ENCODE data around the gene SH2B2. TPM values are rescaled to one million over a fixed set of nuclear protein-coding genes. Genes with fewer than 3 reads are reported as not detected.

Gene SH2B2
- total RNA-seq, 1 experiment from 2014 or later = 8.8 TPM

- Histone ChIP-seq H3K27me3 (ENCODE audit: low read length) (no peaks in the 10 kb centered on the region), H3F3A (ENCODE audit: low read length, unreplicated experiment) (no peaks in the 10 kb centered on the region), H3K4me1 (ENCODE audit: insufficient read depth, low read length) (no peaks in the 10 kb centered on the region), H3K9ac (ENCODE audit: low read length) (no peak overlapping the region), H4K20me1 (ENCODE audit: low read length) (no peaks in the 10 kb centered on the region), H2AFZ (ENCODE audit: low read length) (no peak overlapping the region), H3K9me2 (replicated peaks; ENCODE audit: low read length) (no peaks in the 10 kb centered on the region), H3K79me2 (ENCODE audit: low read length) (no peaks in the 10 kb centered on the region), H3K27ac (ENCODE audit: low read length) (no peak overlapping the region), H3K4me2 (ENCODE audit: low read length) (no peak overlapping the region), H3K9me3 (ENCODE audit: low read length) (no peaks in the 10 kb centered on the region), H3K4me3 (ENCODE audit: low read length) (no peak overlapping the region), H3K36me3 (ENCODE audit: low read depth, low read length) (no peaks in the 10 kb centered on the region)
- intact Hi-C loops (cut with micrococcal nuclease) = no loop called here
- ATAC-seq (no peak), DNase-seq (no peak)
- no TSS peak for BruUV-seq (replicated peaks)
- no peak for TF ChIP-seq CTCF (conservative IDR thresholded peaks at IDR 0.05; ENCODE audit: low read depth, low read length)
- no peak for TF ChIP-seq EZH2 (IDR thresholded peaks at IDR 0.05; ENCODE audit: low read length, unreplicated experiment)
- TF ChIP-seq EZH2phosphoT487 (IDR thresholded peaks at IDR 0.05; ENCODE audit: borderline replicate concordance, low read length) = no peak
- POLR2A ChIA-PET (ENCODE audit: unreplicated experiment) = no interaction called here
- CTCF ChIA-PET = no interaction called here
Observed at GRCh38 chr7:102254521-102254920, 32.1 kb upstream of the SH2B2 start.

DNA sequence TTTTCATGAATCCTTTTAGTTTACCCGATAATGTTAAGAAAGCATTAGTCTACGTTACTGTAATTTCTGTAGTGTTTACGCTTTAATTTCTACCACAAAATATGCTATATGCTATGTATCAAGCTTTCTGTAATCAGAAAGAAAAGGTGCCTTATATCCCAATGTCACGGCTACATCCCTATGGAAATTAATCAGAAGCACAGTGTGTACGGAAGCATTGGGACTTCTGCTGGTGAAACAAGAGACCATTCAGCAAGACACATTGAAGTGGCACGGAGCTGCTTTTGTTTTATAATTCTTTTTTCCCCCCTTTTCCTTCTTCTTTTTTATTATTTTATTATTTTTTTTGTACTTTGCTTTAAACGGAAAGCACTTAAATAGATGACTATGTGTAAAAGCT lies 31.2 kb upstream of the SH2B2 start:
- no peak overlapping the region for H3K9ac ChIP-seq (ENCODE audit: low read length)
- no TSS peak for BruUV-seq (replicated peaks)
- no peaks in the 10 kb centered on the region for H4K20me1 ChIP-seq (ENCODE audit: low read length)
- H3K27ac ChIP-seq (ENCODE audit: low read length) = no peak overlapping the region
- no peak for ATAC-seq
- ChIA-PET POLR2A (ENCODE audit: unreplicated experiment) (interaction anchor here (0.6 kb wide), 1 partner anchor 157 kb away, joined by 5 read pairs; no protein-coding TSS in a partner anchor), CTCF (no interaction called here)
- H3K4me3 ChIP-seq (ENCODE audit: low read length) = no peak overlapping the region
- H3K4me1 ChIP-seq (ENCODE audit: insufficient read depth, low read length) = no peaks in the 10 kb centered on the region
- intact Hi-C loops (cut with micrococcal nuclease) = no loop called here
- H3K36me3 ChIP-seq (ENCODE audit: low read depth, low read length) = no peaks in the 10 kb centered on the region
- H3K4me2 ChIP-seq (ENCODE audit: low read length) = no peak overlapping the region
- H3F3A ChIP-seq (ENCODE audit: low read length, unreplicated experiment) = no peaks in the 10 kb centered on the region
- no peak for TF ChIP-seq EZH2phosphoT487 (IDR thresholded peaks at IDR 0.05; ENCODE audit: borderline replicate concordance, low read length)
- TF ChIP-seq CTCF (conservative IDR thresholded peaks at IDR 0.05; ENCODE audit: low read depth, low read length) = no peak
- TF ChIP-seq EZH2 (IDR thresholded peaks at IDR 0.05; ENCODE audit: low read length, unreplicated experiment) = no peak
- H3K9me3 ChIP-seq (ENCODE audit: low read length) = no peaks in the 10 kb centered on the region
- H3K27me3 ChIP-seq (ENCODE audit: low read length) = no peaks in the 10 kb centered on the region
- H3K79me2 ChIP-seq (ENCODE audit: low read length) = no peaks in the 10 kb centered on the region
- H2AFZ ChIP-seq (ENCODE audit: low read length) = no peak overlapping the region
- no peak for DNase-seq
- no peaks in the 10 kb centered on the region for H3K9me2 ChIP-seq (replicated peaks; ENCODE audit: low read length)

GRCh38 chr7:102255916-102256315 lies 30.8 kb upstream of the SH2B2 start:
- Histone ChIP-seq H3K27me3 (ENCODE audit: low read length) (no peaks in the 10 kb centered on the region), H3K79me2 (ENCODE audit: low read length) (no peaks in the 10 kb centered on the region), H3K27ac (ENCODE audit: low read length) (no peak overlapping the region), H3K36me3 (ENCODE audit: low read depth, low read length) (no peaks in the 10 kb centered on the region), H2AFZ (ENCODE audit: low read length) (no peak overlapping the region), H3K9me3 (ENCODE audit: low read length) (no peaks in the 10 kb centered on the region), H3K4me2 (ENCODE audit: low read length) (no peak overlapping the region), H3K9ac (ENCODE audit: low read length) (no peak overlapping the region), H4K20me1 (ENCODE audit: low read length) (no peaks in the 10 kb centered on the region), H3K9me2 (replicated peaks; ENCODE audit: low read length) (no peaks in the 10 kb centered on the region), H3K4me3 (ENCODE audit: low read length) (no peak overlapping the region), H3K4me1 (ENCODE audit: insufficient read depth, low read length) (no peaks in the 10 kb centered on the region), H3F3A (ENCODE audit: low read length, unreplicated experiment) (no peaks in the 10 kb centered on the region)
- no peak for TF ChIP-seq EZH2phosphoT487 (IDR thresholded peaks at IDR 0.05; ENCODE audit: borderline replicate concordance, low read length)
- TF ChIP-seq CTCF (conservative IDR thresholded peaks at IDR 0.05; ENCODE audit: low read depth, low read length) = no peak
- TF ChIP-seq EZH2 (IDR thresholded peaks at IDR 0.05; ENCODE audit: low read length, unreplicated experiment) = no peak
- POLR2A ChIA-PET (ENCODE audit: unreplicated experiment) = interaction anchor here (0.6 kb wide), 1 partner anchor 156 kb away, joined by 5 read pairs; no protein-coding TSS in a partner anchor
- intact Hi-C loops (cut with micrococcal nuclease) = no loop called here
- no TSS peak for BruUV-seq (replicated peaks)
- CTCF ChIA-PET = no interaction called here
- ATAC-seq (no peak), DNase-seq (no peak)

Data from PC-3 (cell line).